ENCODE results near the gene BAIAP2L1.

The BAIAP2L1 gene, protein sequence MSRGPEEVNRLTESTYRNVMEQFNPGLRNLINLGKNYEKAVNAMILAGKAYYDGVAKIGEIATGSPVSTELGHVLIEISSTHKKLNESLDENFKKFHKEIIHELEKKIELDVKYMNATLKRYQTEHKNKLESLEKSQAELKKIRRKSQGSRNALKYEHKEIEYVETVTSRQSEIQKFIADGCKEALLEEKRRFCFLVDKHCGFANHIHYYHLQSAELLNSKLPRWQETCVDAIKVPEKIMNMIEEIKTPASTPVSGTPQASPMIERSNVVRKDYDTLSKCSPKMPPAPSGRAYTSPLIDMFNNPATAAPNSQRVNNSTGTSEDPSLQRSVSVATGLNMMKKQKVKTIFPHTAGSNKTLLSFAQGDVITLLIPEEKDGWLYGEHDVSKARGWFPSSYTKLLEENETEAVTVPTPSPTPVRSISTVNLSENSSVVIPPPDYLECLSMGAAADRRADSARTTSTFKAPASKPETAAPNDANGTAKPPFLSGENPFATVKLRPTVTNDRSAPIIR

DNA sequence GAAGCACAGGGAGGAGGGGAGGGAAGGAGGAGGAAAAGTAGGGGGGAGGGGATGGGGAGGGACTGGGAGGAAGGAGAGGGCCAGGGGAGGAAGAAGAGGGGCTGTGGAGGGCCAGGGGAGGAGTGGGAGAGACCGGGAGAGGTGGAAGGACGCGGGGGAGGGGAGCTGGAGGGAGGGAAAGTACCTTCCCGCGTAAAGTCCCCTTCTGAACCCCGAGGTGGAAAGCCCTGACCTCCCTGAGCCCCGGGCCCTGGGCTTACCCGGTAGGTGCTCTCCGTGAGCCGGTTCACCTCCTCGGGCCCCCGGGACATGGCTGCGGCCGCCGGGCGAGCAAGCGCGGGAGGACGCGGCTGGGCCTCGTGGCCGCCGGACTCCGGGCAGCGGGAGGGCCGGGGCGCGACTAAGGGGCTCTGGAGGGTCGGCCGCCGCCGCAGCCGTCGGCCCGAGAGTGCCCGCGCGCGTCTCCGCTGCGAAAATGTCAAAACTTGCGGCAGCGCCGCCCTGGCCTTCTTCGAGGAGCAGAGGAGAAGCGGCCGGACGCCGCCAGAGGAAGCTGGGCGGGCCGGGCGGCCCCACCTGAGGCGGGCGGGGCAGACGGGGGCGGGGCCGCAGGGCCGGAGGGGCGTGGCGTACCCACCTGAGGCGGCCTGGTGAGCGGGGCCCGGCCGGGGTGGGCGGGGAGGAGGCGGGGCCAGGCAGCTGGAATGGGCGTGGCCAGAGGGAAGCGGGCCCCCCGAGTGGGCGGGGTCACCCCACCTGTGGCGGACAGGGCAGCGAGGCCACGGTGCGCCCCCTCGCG is at the start of gene BAIAP2L1:
BAIAP2L1 (minus strand) TSS at position 549 of the 799 bp plus-strand sequence; CDS start at position 311, 238 bp downstream.
- POLR2A ChIA-PET, result interaction anchor here (0.5 to 1.0 kb wide), 12 partner anchors 13 to 120 kb away, joined by 3 to 6 read pairs (median 3); no protein-coding TSS in a partner anchor
- H3K36me3 ChIP-seq (ENCODE audit: control insufficient read depth in 2 of 2, insufficient read depth in 1 of 2, low read length in 2 of 2), result no peaks in the 10 kb centered on the region; a peak in 1 of 3 replicates
- no peaks in the 10 kb centered on the region for H3K9me3 ChIP-seq (ENCODE audit: control insufficient read depth, insufficient read depth, low read depth, low read length)
- H3K27ac ChIP-seq (ENCODE audit: extremely low read depth, low read depth, low read length), result peak within 1 kb of the TSS; percentile 98
- CTCF ChIA-PET, result interaction anchor here (0.6 to 3.0 kb wide), 31 partner anchors 9 to 1732 kb away, joined by 3 to 28 read pairs (median 4); no protein-coding TSS in a partner anchor
- H3K4me3 ChIP-seq (ENCODE audit: low read depth, low read length), result peak within 1 kb of the TSS; percentile 55
- no peaks in the 10 kb centered on the region for H3K4me1 ChIP-seq (ENCODE audit: control insufficient read depth, insufficient read depth, low read length)
- TF ChIP-seq ZNF624 (tag by site-specific recombination; IDR thresholded peaks at IDR 0.05) (no peak), ZNF701 (tag by site-specific recombination; IDR thresholded peaks at IDR 0.05) (no peak), ZFP69B (tag by site-specific recombination; IDR thresholded peaks at IDR 0.05) (peak; percentile 29; the same call in 1 of the 2 replicates), ZFHX2 (tag by site-specific recombination; conservative IDR thresholded peaks at IDR 0.05) (peak; percentile 31), ZEB2 (tag by site-specific recombination; IDR thresholded peaks at IDR 0.05) (peak; percentile 50), HOXA7 (CRISPR knock-in tag; IDR thresholded peaks at IDR 0.05; ENCODE audit: borderline replicate concordance) (no peak), ZNF837 (tag by site-specific recombination; IDR thresholded peaks at IDR 0.05) (no peak), BCL11B (tag by site-specific recombination; IDR thresholded peaks at IDR 0.05; ENCODE audit: low read depth) (peak; percentile 83), GLI4 (tag by site-specific recombination; IDR thresholded peaks at IDR 0.05) (no peak), BCL11A (tag by site-specific recombination; IDR thresholded peaks at IDR 0.05; ENCODE audit: low read depth) (peak; percentile 71; the same call in 1 of the 2 replicates), SCRT1 (tag by site-specific recombination; IDR thresholded peaks at IDR 0.05; ENCODE audit: borderline replicate concordance) (peak; percentile 93; the same call in 1 of the 2 replicates), RBAK (tag by site-specific recombination; IDR thresholded peaks at IDR 0.05) (no peak), ZNF248 (tag by site-specific recombination; IDR thresholded peaks at IDR 0.05) (no peak), ZNF366 (tag by site-specific recombination; conservative IDR thresholded peaks at IDR 0.05) (peak; percentile 79), KLF10 (tag by site-specific recombination; IDR thresholded peaks at IDR 0.05) (peak; percentile 92), SALL2 (tag by site-specific recombination; IDR thresholded peaks at IDR 0.05; ENCODE audit: borderline replicate concordance) (no peak), ZNF571 (tag by site-specific recombination; IDR thresholded peaks at IDR 0.05) (no peak), ZNF174 (tag by site-specific recombination; IDR thresholded peaks at IDR 0.05) (no peak), ZNF623 (tag by site-specific recombination; IDR thresholded peaks at IDR 0.05) (no peak), ZNF560 (tag by site-specific recombination; IDR thresholded peaks at IDR 0.05; ENCODE audit: borderline replicate concordance) (no peak), ZNF544 (tag by site-specific recombination; IDR thresholded peaks at IDR 0.05) (no peak), ZBTB48 (tag by site-specific recombination; IDR thresholded peaks at IDR 0.05) (peak; percentile 18; the same call in 1 of the 2 replicates), PRDM1 (tag by site-specific recombination; IDR thresholded peaks at IDR 0.05) (peak; percentile 57; the same call in 1 of the 2 replicates), ZNF600 (tag by site-specific recombination; IDR thresholded peaks at IDR 0.05) (no peak), ZNF169 (tag by site-specific recombination; IDR thresholded peaks at IDR 0.05) (no peak), ZNF654 (tag by site-specific recombination; IDR thresholded peaks at IDR 0.05; ENCODE audit: low read depth) (no peak)
- TF ChIP-seq, protein P1, sequence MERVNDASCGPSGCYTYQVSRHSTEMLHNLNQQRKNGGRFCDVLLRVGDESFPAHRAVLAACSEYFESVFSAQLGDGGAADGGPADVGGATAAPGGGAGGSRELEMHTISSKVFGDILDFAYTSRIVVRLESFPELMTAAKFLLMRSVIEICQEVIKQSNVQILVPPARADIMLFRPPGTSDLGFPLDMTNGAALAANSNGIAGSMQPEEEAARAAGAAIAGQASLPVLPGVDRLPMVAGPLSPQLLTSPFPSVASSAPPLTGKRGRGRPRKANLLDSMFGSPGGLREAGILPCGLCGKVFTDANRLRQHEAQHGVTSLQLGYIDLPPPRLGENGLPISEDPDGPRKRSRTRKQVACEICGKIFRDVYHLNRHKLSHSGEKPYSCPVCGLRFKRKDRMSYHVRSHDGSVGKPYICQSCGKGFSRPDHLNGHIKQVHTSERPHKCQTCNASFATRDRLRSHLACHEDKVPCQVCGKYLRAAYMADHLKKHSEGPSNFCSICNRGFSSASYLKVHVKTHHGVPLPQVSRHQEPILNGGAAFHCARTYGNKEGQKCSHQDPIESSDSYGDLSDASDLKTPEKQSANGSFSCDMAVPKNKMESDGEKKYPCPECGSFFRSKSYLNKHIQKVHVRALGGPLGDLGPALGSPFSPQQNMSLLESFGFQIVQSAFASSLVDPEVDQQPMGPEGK (tag by site-specific recombination; IDR thresholded peaks at IDR 0.05), result peak; percentile 97
- TF ChIP-seq, protein P2, sequence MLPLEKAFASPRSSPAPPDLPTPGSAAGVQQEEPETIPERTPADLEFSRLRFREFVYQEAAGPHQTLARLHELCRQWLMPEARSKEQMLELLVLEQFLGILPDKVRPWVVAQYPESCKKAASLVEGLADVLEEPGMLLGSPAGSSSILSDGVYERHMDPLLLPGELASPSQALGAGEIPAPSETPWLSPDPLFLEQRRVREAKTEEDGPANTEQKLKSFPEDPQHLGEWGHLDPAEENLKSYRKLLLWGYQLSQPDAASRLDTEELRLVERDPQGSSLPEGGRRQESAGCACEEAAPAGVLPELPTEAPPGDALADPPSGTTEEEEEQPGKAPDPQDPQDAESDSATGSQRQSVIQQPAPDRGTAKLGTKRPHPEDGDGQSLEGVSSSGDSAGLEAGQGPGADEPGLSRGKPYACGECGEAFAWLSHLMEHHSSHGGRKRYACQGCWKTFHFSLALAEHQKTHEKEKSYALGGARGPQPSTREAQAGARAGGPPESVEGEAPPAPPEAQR (tag by site-specific recombination; IDR thresholded peaks at IDR 0.05), result no peak
- TF ChIP-seq, protein P3, sequence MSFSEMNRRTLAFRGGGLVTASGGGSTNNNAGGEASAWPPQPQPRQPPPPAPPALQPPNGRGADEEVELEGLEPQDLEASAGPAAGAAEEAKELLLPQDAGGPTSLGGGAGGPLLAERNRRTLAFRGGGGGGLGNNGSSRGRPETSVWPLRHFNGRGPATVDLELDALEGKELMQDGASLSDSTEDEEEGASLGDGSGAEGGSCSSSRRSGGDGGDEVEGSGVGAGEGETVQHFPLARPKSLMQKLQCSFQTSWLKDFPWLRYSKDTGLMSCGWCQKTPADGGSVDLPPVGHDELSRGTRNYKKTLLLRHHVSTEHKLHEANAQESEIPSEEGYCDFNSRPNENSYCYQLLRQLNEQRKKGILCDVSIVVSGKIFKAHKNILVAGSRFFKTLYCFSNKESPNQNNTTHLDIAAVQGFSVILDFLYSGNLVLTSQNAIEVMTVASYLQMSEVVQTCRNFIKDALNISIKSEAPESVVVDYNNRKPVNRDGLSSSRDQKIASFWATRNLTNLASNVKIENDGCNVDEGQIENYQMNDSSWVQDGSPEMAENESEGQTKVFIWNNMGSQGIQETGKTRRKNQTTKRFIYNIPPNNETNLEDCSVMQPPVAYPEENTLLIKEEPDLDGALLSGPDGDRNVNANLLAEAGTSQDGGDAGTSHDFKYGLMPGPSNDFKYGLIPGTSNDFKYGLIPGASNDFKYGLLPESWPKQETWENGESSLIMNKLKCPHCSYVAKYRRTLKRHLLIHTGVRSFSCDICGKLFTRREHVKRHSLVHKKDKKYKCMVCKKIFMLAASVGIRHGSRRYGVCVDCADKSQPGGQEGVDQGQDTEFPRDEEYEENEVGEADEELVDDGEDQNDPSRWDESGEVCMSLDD (tag by site-specific recombination; IDR thresholded peaks at IDR 0.05), result 0 out of 2 replicates have a peak, but pooled peaks have one; percentile 36
- TF ChIP-seq, protein P4, sequence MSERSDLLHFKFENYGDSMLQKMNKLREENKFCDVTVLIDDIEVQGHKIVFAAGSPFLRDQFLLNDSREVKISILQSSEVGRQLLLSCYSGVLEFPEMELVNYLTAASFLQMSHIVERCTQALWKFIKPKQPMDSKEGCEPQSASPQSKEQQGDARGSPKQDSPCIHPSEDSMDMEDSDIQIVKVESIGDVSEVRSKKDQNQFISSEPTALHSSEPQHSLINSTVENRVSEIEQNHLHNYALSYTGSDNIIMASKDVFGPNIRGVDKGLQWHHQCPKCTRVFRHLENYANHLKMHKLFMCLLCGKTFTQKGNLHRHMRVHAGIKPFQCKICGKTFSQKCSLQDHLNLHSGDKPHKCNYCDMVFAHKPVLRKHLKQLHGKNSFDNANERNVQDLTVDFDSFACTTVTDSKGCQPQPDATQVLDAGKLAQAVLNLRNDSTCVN (tag by site-specific recombination; optimal IDR thresholded peaks at IDR 0.05), result peak; percentile 59
